Spleen (tissue), 11 donors: ENCODE results near the gene SPECC1. TPM values are rescaled to one million over a fixed set of nuclear protein-coding genes. Genes with fewer than 3 reads are reported as not detected.
"Not testable (repeated sequence)": the region's sequence is repeated elsewhere in the genome, so short reads cannot be mapped to it uniquely, and the experiment has no call there.

Experiments
- DNase-seq: peaks from one replicate; pipeline ENCODE4 v3.0.0-alpha.2; 2020
- H3K27ac ChIP-seq, 8 donors: fragments of 200-600 bp; sonication (generic) in 7 of 8; 1 replicate in 4 of 8; 2 replicates in 4 of 8; pipeline versions ENCODE4 v1.5.0 to v1.8.0; 2016 to 2021; ENCODE audit warnings: inconsistent platforms in 4 of 8, mild to moderate bottlenecking in 4 of 8, moderate library complexity in 1 of 8
- H3K27me3 ChIP-seq, 7 donors: fragments of 200-600 bp; sonication (generic) in 6 of 7; replicated peaks in 1 of 7; 1 replicate in 4 of 7; 2 replicates in 3 of 7; pipeline versions ENCODE4 v1.5.0 to v1.8.0; 2016 to 2021; ENCODE audit warnings: inconsistent platforms in 3 of 7, mild to moderate bottlenecking in 1 of 7
- H3K36me3 ChIP-seq, 6 donors: fragments of 200-600 bp; sonication (generic) in 5 of 6; 1 replicate in 4 of 6; 2 replicates in 2 of 6; pipeline versions ENCODE4 v1.5.0 to v1.8.0; 2016 to 2021; ENCODE audit warnings: inconsistent platforms in 2 of 6
- H3K4me1 ChIP-seq, 6 donors: fragments of 200-600 bp; sonication (generic) in 5 of 6; 1 replicate in 3 of 6; 2 replicates in 3 of 6; pipeline versions ENCODE4 v1.5.0 to v1.8.0; 2016 to 2021; ENCODE audit warnings: inconsistent platforms in 3 of 6
- H3K4me3 ChIP-seq, 8 donors: fragments of 200-600 bp; sonication (generic) in 7 of 8; 1 replicate in 4 of 8; 2 replicates in 4 of 8; pipeline versions ENCODE4 v1.5.0 to v1.8.0; 2016 to 2021; ENCODE audit warnings: inconsistent platforms in 4 of 8, mild to moderate bottlenecking in 4 of 8, moderate library complexity in 2 of 8
- H3K9me3 ChIP-seq, 8 donors: fragments of 200-600 bp; sonication (generic) in 7 of 8; 1 replicate in 4 of 8; 2 replicates in 4 of 8; pipeline versions ENCODE4 v1.5.0 to v1.8.0; 2016 to 2021; ENCODE audit warnings: inconsistent platforms in 4 of 8
- POLR2A ChIP-seq, 3 donors: fragments of 450-650 bp; IDR thresholded peaks; one replicate each; pipeline ENCODE4 v1.5.1; 2017; ENCODE audit warnings: antibody characterized with exemption in 3 of 3, mild to moderate bottlenecking in 1 of 3
- POLR2AphosphoS5 ChIP-seq, 3 donors: sonication (generic); formaldehyde crosslinking; IDR thresholded peaks; one replicate each; pipeline ENCODE4 v1.5.1; 2017; ENCODE audit warnings: antibody characterized with exemption in 3 of 3
- WGBS, 5 donors: extraction: QIAGEN DNeasy Blood & Tissue Kit in 3 of 5; methylation state at CpG; one replicate each; pipeline versions ENCODE4 v1.1.5 to v1.1.7; 2013 to 2018; 5-methylcytosine and 5-hydroxymethylcytosine counted together
- intact Hi-C: fragments of 100-400 bp; cut with DNase I; formaldehyde crosslinking; loops from one replicate; pipeline ENCODE4 v1.15.0; 2023; ENCODE audit warnings: low total_unique reads
- polyA plus RNA-seq, 3 donors: library from polyadenylated mRNA; stranded (reverse); fragments of 200-250 nt; gene quantifications; one replicate each; pipeline ENCODE4 v1.2.1, GENCODE V29; 2013
- total RNA-seq, 7 donors: library from RNA; depleted of rRNA in 3 of 7; stranded (reverse); fragments of >200 nt in 3 of 7; fragmentation: NEBNext Ultra II Directional in 4 of 7; extraction: Animal tissue kit (Norgen Biotek cat#: 25700) in 4 of 7; gene quantifications; one replicate each; pipeline versions ENCODE4 v1.1.0 to v1.2.1, GENCODE V29; 2016 to 2021
- TF ChIP-seq, protein P1 (sequence below), 11 experiments: fragments of 200-600 bp in 7 of 11; fragments of 450-650 bp in 4 of 11; sonication (generic) in 4 of 11; IDR thresholded peaks in 8 of 11; conservative IDR thresholded peaks in 3 of 11; 1 replicate in 7 of 11; 2 replicates in 4 of 11; pipeline versions ENCODE4 v1.4.0 to v1.8.0; 2016 to 2021; ENCODE audit warnings: antibody characterized with exemption in 11 of 11, inconsistent platforms in 4 of 11, mild to moderate bottlenecking in 1 of 11
- donor health status: healthy with polysubstance abuse.
- donor health status: DM: no; HTN: no; CAD: no; lungs with moderate emphysema.
- donor health status: DM: no; HTN: no; CAD: no.
- donor health status: Bipolar disorder and iron deficiency.
- donor health status: healthy.
- donor health status: DM: no; HTN: no; CAD: no.
- donor health status: DM: yes; HTN: yes; CAD: no.

SPECC1 gene
- total and polyA plus RNA-seq, 10 donors = 7.4 to 129 (median 84.8) TPM

DNA sequence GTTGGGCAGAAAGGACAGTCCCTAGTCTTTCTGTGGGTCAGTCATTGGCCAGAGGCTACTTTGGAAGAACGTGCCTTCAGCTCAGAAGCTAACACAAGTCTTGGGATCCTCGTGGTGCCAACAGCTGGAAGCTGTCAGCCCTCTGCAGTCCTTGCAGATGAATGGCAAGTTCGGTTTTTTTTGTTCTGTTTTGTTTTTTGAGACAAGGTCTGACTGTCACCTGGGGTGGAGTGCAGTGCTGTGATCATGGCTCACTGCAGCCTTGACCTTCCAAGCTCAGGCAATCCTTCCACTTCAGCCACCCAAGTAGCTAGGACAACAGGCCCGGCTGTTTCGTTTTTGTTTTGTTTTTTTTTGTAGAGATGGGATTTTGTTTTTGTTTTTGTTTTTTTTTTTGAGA, 149.4 kb downstream of the SPECC1 start:
- Histone ChIP-seq H3K36me3 (no peaks in the 10 kb centered on the region), H3K27me3 (peaks cover 0 to 7% (median 0%) of the 10 kb centered on the region in 7 donors), H3K27ac (peak overlapping the region in 4 of 8 donors; percentile 55 to 89 (median 86)), H3K4me1 (peaks cover 0 to 49% (median 25%) of the 10 kb centered on the region in 6 donors), H3K4me3 (peak overlapping the region in 2 of 8 donors; percentile 11 to 96), H3K9me3 (no peaks in the 10 kb centered on the region)
- TF ChIP-seq, protein P1, sequence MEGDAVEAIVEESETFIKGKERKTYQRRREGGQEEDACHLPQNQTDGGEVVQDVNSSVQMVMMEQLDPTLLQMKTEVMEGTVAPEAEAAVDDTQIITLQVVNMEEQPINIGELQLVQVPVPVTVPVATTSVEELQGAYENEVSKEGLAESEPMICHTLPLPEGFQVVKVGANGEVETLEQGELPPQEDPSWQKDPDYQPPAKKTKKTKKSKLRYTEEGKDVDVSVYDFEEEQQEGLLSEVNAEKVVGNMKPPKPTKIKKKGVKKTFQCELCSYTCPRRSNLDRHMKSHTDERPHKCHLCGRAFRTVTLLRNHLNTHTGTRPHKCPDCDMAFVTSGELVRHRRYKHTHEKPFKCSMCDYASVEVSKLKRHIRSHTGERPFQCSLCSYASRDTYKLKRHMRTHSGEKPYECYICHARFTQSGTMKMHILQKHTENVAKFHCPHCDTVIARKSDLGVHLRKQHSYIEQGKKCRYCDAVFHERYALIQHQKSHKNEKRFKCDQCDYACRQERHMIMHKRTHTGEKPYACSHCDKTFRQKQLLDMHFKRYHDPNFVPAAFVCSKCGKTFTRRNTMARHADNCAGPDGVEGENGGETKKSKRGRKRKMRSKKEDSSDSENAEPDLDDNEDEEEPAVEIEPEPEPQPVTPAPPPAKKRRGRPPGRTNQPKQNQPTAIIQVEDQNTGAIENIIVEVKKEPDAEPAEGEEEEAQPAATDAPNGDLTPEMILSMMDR (IDR thresholded peaks at IDR 0.05 in 8 of 11, conservative IDR thresholded peaks at IDR 0.05 in 3 of 11) = no peak
- TF ChIP-seq POLR2AphosphoS5 (IDR thresholded peaks at IDR 0.05) = peak in 2 of 3 donors; percentile 4 to 18
- no peak for DNase-seq
- WGBS, 5 donors = 64 to 82% (median 73%) methylated on average over 5 of the region's 5 CpGs
- intact Hi-C loops = no loop called here

DNA sequence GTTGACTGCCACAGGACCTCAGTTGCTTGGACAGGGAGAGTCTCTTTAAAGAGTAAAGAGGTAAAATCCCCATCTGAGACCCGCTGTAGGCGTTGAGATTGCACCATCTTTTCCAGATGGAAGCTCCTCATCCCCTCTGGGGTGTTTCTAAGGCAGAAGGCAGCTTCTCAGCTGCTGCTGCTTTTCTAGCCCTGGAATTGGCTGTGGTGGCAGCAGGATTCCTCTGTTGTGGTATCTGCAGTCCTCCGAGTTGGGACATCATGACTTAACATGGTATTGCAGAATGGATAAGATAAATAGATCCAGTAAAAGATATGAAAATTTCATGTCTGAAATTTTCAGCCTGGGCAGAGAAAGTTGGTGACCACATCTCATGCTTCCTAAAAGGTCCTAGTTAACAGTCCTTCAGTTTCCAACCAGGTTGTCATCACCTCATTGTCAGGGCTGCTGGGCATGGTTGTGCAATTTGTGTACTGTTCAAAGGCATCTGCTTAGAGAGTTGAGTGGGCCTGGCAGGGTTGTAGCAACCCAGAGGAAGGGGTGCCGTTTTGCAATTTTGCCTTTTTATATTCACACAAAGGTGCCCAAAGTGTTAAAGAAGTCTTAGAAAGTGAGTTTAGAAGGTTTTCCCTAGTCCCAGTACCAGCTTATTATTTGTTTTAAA, 150.4 kb downstream of the SPECC1 start:
- Histone ChIP-seq H3K4me3 (no peak overlapping the region), H3K27ac (peak overlapping the region in 2 of 8 donors; percentile 47 to 55), H3K4me1 (peaks cover 0 to 48% (median 21%) of the 10 kb centered on the region in 6 donors), H3K9me3 (no peaks in the 10 kb centered on the region), H3K27me3 (peaks cover 0 to 7% (median 0%) of the 10 kb centered on the region in 7 donors), H3K36me3 (no peaks in the 10 kb centered on the region)
- WGBS, 5 donors = 57 to 92% (median 80%) methylated on average over 4 of the region's 4 CpGs
- DNase-seq = no peak
- TF ChIP-seq POLR2AphosphoS5 (IDR thresholded peaks at IDR 0.05) (no peak), POLR2A (IDR thresholded peaks at IDR 0.05) (no peak)
- TF ChIP-seq, protein P1 (IDR thresholded peaks at IDR 0.05 in 8 of 11, conservative IDR thresholded peaks at IDR 0.05 in 3 of 11) = no peak
- intact Hi-C loops = no loop called here

DNA sequence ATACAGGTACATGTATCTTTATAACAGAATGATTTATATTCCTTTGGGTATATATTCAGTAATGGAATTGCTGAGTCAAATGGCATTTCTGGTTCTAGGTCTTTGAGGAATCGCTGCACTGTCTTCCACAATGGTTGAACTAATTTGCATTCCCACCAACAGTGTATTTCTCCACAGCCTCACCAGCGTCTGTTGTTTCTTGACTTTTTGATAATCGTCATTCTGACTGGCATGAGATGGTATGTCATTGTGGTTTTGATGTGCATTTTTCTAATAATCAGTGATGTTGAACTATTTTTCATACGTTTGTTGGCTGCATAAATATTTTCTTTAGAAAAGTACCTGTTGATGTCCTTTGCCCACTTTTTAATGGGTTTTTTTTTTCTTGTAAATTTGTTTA, 156.4 kb downstream of the SPECC1 start:
- H3K36me3 ChIP-seq, H3K27me3 ChIP-seq, H3K27ac ChIP-seq, DNase-seq, intact Hi-C loops, H3K4me3 ChIP-seq, H3K9me3 ChIP-seq: not testable (repeated sequence)
- H3K4me1 ChIP-seq = peaks cover 0 to 16% (median 0%) of the 10 kb centered on the region in 6 donors
- WGBS, 5 donors = 88 to 94% (median 92%) methylated on average over 4 of the region's 4 CpGs

DNA sequence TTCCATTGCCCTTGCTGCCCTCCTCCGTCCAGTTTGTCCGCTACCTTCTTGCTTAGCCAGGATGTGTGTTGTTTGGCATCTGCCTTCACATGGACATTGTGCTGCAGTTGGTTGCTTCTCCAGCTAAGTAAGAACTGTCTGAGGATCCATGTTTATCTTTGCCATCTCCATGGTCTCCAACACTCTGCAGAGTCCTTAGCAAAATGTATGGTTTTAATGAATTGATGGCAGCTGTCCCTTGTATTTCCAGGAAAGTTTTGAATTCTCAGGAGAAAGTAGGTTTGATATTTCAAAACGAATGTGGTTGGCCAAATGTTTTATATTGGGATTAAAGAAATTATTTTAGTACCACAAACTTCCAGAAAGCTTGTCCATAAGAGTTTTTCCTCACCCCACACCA, 160.9 kb downstream of the SPECC1 start:
- no peak overlapping the region for H3K27ac ChIP-seq
- H3K4me1 ChIP-seq = peaks cover 0 to 26% (median 0%) of the 10 kb centered on the region in 6 donors
- H3K27me3 ChIP-seq = no peaks in the 10 kb centered on the region
- intact Hi-C loops = no loop called here
- TF ChIP-seq, protein P1 (IDR thresholded peaks at IDR 0.05 in 8 of 11, conservative IDR thresholded peaks at IDR 0.05 in 3 of 11) = no peak
- TF ChIP-seq POLR2AphosphoS5 (IDR thresholded peaks at IDR 0.05) (no peak), POLR2A (IDR thresholded peaks at IDR 0.05) (no peak)
- 78 to 88% (median 87%) methylated on average over 3 of the region's 3 CpGs for WGBS, 5 donors
- no peak for DNase-seq
- H3K9me3 ChIP-seq = no peaks in the 10 kb centered on the region
- H3K4me3 ChIP-seq = no peak overlapping the region
- H3K36me3 ChIP-seq = no peaks in the 10 kb centered on the region
